B cell (primary cell): ENCODE data around the gene SNRNP27. TPM values are rescaled to one million over a fixed set of nuclear protein-coding genes. Genes with fewer than 3 reads are reported as not detected.

Experiments
- ATAC-seq: fragments of 200-7000 bp; cut with Tn5 transposase; one replicate; pipeline ENCODE4 v1.10.0; 2021; ENCODE audit warnings: low read depth, mild to moderate bottlenecking, moderate number of reproducible peaks, moderate library complexity
- CTCF ChIA-PET: fragments of 350-600 bp; sonication (Branson Sonifier 250); formaldehyde crosslinking; loops from one replicate; lab custom pipeline; 2021; ENCODE audit warnings: antibody characterized with exemption, inconsistent platforms; lab: Charles Lee
- POLR2A ChIA-PET: fragments of 350-600 bp; sonication (Branson Sonifier 250); formaldehyde crosslinking; loops from one replicate; lab custom pipeline; 2021; ENCODE audit warnings: antibody characterized with exemption; lab: Charles Lee
- DNase-seq: peaks from one replicate; pipeline ENCODE4 v3.0.0; 2013
- H2AFZ ChIP-seq: 2 replicates; pipeline ENCODE4 v1.6.1; 2012; ENCODE audit warnings: mild to moderate bottlenecking, low read depth, low read length; ENCODE audit not compliant: insufficient read depth, poor library complexity, severe bottlenecking
- H3K27ac ChIP-seq, 2 donors: 1 replicate in 1 of 2; 2 replicates in 1 of 2; pipeline ENCODE4 v1.5.1; 2012 to 2013; ENCODE audit warnings: low read length in 2 of 2, mild to moderate bottlenecking in 2 of 2, moderate library complexity in 1 of 2
- H3K27me3 ChIP-seq, 4 experiments: fragments of 200-600 bp in 1 of 4; sonication (generic) in 1 of 4; replicated peaks in 1 of 4; 1 replicate in 2 of 4; 2 replicates in 2 of 4; pipeline versions ENCODE4 v1.6.1 to v1.7.0; 2013 to 2016; ENCODE audit warnings: low read length in 3 of 4, mild to moderate bottlenecking in 2 of 4, mixed read lengths in 1 of 4, moderate library complexity in 1 of 4; ENCODE audit not compliant: insufficient read depth in 4 of 4, control insufficient read depth in 3 of 4; ENCODE audit errors: control extremely low read depth in 1 of 4
- H3K36me3 ChIP-seq, 2 experiments: replicated peaks in 1 of 2; 1 replicate in 1 of 2; 2 replicates in 1 of 2; pipeline versions ENCODE4 v1.6.1 to v1.7.1; 2013; ENCODE audit warnings: low read length in 1 of 2; ENCODE audit not compliant: insufficient read depth in 2 of 2, control insufficient read depth in 1 of 2; ENCODE audit errors: control extremely low read depth in 1 of 2, extremely low read depth in 1 of 2
- H3K4me1 ChIP-seq, 2 donors: fragments of 200-600 bp in 1 of 2; sonication (generic) in 1 of 2; 1 replicate in 1 of 2; 2 replicates in 1 of 2; pipeline versions ENCODE4 v1.5.1 to v1.6.1; 2013 to 2017; ENCODE audit warnings: low read length in 2 of 2; ENCODE audit not compliant: control insufficient read depth in 2 of 2, insufficient read depth in 2 of 2
- H3K4me2 ChIP-seq: replicated peaks from 2 replicates; pipeline ENCODE3; 2012; ENCODE audit warnings: mild to moderate bottlenecking, low read depth, low read length; ENCODE audit not compliant: poor library complexity, severe bottlenecking
- H3K4me3 ChIP-seq, 5 experiments: fragments of 200-600 bp in 1 of 5; sonication (generic) in 1 of 5; 1 replicate in 3 of 5; 2 replicates in 2 of 5; pipeline versions ENCODE4 v1.5.1 to v1.7.0; 2011 to 2016; ENCODE audit warnings: low read length in 4 of 5, mild to moderate bottlenecking in 4 of 5, low read depth in 2 of 5, control low read depth in 1 of 5, moderate library complexity in 1 of 5; ENCODE audit not compliant: insufficient read depth in 1 of 5; ENCODE audit errors: control extremely low read depth in 1 of 5, extremely low read depth in 1 of 5
- H3K79me2 ChIP-seq: fragments of 200-600 bp; sonication (generic); one replicate; pipeline ENCODE4 v1.6.0; 2016; ENCODE audit warnings: low read length; ENCODE audit not compliant: control insufficient read depth, insufficient read depth
- H3K9ac ChIP-seq: fragments of 200-600 bp; sonication (generic); 2 replicates; pipeline ENCODE4 v1.6.1; 2017; ENCODE audit warnings: mild to moderate bottlenecking, low read length, moderate library complexity
- H3K9me3 ChIP-seq, 3 donors: one replicate each; pipeline versions ENCODE4 v1.6.1 to v1.7.1; 2013; ENCODE audit warnings: low read length in 2 of 3; ENCODE audit not compliant: control insufficient read depth in 2 of 3, insufficient read depth in 1 of 3; ENCODE audit errors: control extremely low read depth in 1 of 3
- H4K20me1 ChIP-seq: 2 replicates; pipeline ENCODE4 v1.6.0; 2012; ENCODE audit warnings: mild to moderate bottlenecking, low read length; ENCODE audit not compliant: insufficient read depth, control insufficient read depth, poor library complexity, severe bottlenecking
- H3K27ac Mint-ChIP-seq: one replicate; pipeline ENCODE4 v1.8.0; 2021; ENCODE audit warnings: mixed read lengths
- H3K27me3 Mint-ChIP-seq: one replicate; pipeline ENCODE4 v1.8.0; 2021; ENCODE audit warnings: mixed read lengths
- H3K4me1 Mint-ChIP-seq: one replicate; pipeline ENCODE4 v1.8.0; 2021; ENCODE audit warnings: mixed read lengths
- H3K4me3 Mint-ChIP-seq: one replicate; pipeline ENCODE4 v1.8.0; 2021; ENCODE audit warnings: mixed read lengths
- H3K9me3 Mint-ChIP-seq: one replicate; pipeline ENCODE4 v1.8.0; 2022; ENCODE audit warnings: mixed read lengths; ENCODE audit not compliant: insufficient read depth
- EZH2 ChIP-seq: IDR thresholded peaks from 2 replicates; pipeline ENCODE4 v1.6.1; 2012; ENCODE audit warnings: borderline replicate concordance, low read depth, mild to moderate bottlenecking, moderate library complexity, low read length; ENCODE audit not compliant: insufficient read depth, poor library complexity, severe bottlenecking
- WGBS: methylation state at CpG from one replicate; pipeline ENCODE4 v1.1.5; 2013; ENCODE audit warnings: missing lambda C conversion rate; ENCODE audit not compliant: insufficient coverage; 5-methylcytosine and 5-hydroxymethylcytosine counted together
- intact Hi-C: fragments of 100-400 bp; cut with micrococcal nuclease; formaldehyde crosslinking; loops from one replicate; pipeline ENCODE4 v1.10.0; 2022
- polyA plus RNA-seq: library from polyadenylated mRNA; depleted of rRNA; stranded (reverse); fragments of >200 nt; gene quantifications from 2 replicates; pipeline ENCODE4 v1.2.3, GENCODE V29; 2012
- total RNA-seq, 2 donors: library from RNA; stranded (reverse); fragments of 120-200 nt in 1 of 2; gene quantifications; 1 replicate in 1 of 2; 2 replicates in 1 of 2; pipeline versions ENCODE4 v1.2.3 to v1.2.4, GENCODE V29; 2013 to 2022
- TF ChIP-seq, protein P1 (sequence below): fragments of 200-600 bp; IDR thresholded peaks from one replicate; pipeline ENCODE4 v1.8.0; 2022; ENCODE audit warnings: antibody characterized with exemption, mild to moderate bottlenecking

SNRNP27 gene
- total and polyA plus RNA-seq, 2 donors (not counting 1 experiment from before 2014, with no cell fraction given): 20.5 to 54.8 TPM

DNA sequence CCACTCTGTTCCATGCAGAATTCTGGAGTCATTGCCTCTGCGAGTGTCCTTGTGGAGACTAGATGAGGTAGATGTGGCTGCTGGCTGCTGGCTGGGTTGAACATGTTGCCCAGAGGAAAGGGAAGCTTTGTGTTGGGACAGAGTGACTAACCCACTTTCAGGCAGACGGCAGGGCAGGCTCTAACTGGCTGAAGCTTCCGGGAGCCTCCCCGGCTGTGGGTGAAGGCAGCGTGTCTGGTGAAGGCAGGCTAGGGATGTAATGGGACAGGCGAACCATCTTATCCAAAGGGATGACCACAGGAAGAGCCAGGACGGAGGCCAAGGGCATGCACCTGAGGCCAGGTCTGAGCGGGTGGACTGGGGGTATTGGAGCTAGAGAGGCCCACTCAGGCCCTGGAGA, 51.7 kb downstream of the SNRNP27 start:
- no peaks in the 10 kb centered on the region for H3K27me3 Mint-ChIP-seq
- DNase-seq (no peak), ATAC-seq (no peak)
- no peak overlapping the region for H3K27ac Mint-ChIP-seq
- POLR2A ChIA-PET: no interaction called here
- 73% methylated on average over 8 of the region's 8 CpGs for WGBS
- H3K4me1 Mint-ChIP-seq: peaks cover 7% of the 10 kb centered on the region
- TF ChIP-seq, protein P1, sequence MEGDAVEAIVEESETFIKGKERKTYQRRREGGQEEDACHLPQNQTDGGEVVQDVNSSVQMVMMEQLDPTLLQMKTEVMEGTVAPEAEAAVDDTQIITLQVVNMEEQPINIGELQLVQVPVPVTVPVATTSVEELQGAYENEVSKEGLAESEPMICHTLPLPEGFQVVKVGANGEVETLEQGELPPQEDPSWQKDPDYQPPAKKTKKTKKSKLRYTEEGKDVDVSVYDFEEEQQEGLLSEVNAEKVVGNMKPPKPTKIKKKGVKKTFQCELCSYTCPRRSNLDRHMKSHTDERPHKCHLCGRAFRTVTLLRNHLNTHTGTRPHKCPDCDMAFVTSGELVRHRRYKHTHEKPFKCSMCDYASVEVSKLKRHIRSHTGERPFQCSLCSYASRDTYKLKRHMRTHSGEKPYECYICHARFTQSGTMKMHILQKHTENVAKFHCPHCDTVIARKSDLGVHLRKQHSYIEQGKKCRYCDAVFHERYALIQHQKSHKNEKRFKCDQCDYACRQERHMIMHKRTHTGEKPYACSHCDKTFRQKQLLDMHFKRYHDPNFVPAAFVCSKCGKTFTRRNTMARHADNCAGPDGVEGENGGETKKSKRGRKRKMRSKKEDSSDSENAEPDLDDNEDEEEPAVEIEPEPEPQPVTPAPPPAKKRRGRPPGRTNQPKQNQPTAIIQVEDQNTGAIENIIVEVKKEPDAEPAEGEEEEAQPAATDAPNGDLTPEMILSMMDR: no peak
- no peak for TF ChIP-seq EZH2
- H3K9ac ChIP-seq: no peak overlapping the region
- intact Hi-C loops: no loop called here
- no peak overlapping the region for H3K27ac ChIP-seq
- CTCF ChIA-PET: no interaction called here
- no peaks in the 10 kb centered on the region for H3K9me3 ChIP-seq
- H3K9me3 Mint-ChIP-seq: no peaks in the 10 kb centered on the region
- no peaks in the 10 kb centered on the region for H3K27me3 ChIP-seq
- H3K4me3 ChIP-seq: no peak overlapping the region
- H2AFZ ChIP-seq: no peak overlapping the region
- H3K36me3 ChIP-seq: peaks cover 0 to 17% of the 10 kb centered on the region in 2 experiments
- no peak overlapping the region for H3K4me3 Mint-ChIP-seq
- H4K20me1 ChIP-seq: no peaks in the 10 kb centered on the region
- H3K79me2 ChIP-seq: no peaks in the 10 kb centered on the region
- H3K4me1 ChIP-seq: peaks cover 0 to 8% of the 10 kb centered on the region in 2 donors
- H3K4me2 ChIP-seq: no peak overlapping the region

DNA sequence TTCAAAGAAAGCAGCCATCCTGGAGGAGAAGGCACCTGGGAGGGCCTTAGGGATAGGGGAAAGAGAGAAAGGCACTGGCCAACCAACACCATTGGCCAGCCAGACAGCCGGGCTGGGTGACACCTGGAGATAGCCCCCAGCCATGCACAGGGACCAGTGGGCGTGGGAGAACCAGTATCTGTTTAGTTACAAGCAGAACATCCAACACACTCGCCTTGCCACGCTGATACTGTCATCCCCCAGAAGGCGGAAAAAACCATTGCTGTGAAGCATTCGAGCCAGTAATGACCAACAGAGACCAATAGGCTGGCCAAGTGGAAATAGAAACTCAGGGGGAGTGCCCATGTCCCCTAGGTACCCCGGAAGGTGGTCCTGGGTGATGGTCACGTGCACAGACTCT, 52.2 kb downstream of the SNRNP27 start:
- no peak overlapping the region for H3K4me3 ChIP-seq

More for the DNA sequence above, 52.2 kb downstream of the SNRNP27 start:
- H3K36me3 ChIP-seq: peaks cover 0 to 16% of the 10 kb centered on the region in 2 experiments
- ATAC-seq (no peak), DNase-seq (no peak)
- Mint-ChIP-seq H3K4me1 (peaks cover 7% of the 10 kb centered on the region), H3K27me3 (no peaks in the 10 kb centered on the region), H3K9me3 (no peaks in the 10 kb centered on the region), H3K4me3 (no peak overlapping the region), H3K27ac (no peak overlapping the region)
- peaks cover 0 to 8% of the 10 kb centered on the region in 2 donors for H3K4me1 ChIP-seq
- H3K4me2 ChIP-seq: no peak overlapping the region
- ChIA-PET POLR2A (no interaction called here), CTCF (no interaction called here)
- no peaks in the 10 kb centered on the region for H3K9me3 ChIP-seq
- H4K20me1 ChIP-seq: no peaks in the 10 kb centered on the region
- no peak overlapping the region for H3K9ac ChIP-seq
- H3K27me3 ChIP-seq: no peaks in the 10 kb centered on the region
- H3K27ac ChIP-seq: no peak overlapping the region
- intact Hi-C loops: no loop called here
- TF ChIP-seq, protein P1: no peak
- no peak for TF ChIP-seq EZH2
- 98% methylated on average over 7 of the region's 8 CpGs for WGBS
- H3K79me2 ChIP-seq: no peaks in the 10 kb centered on the region
- no peak overlapping the region for H2AFZ ChIP-seq
